NT2/D1 (cell line): Measurements from ENCODE around the gene RNF40.

Experiments used
- YY1 ChIP-seq: IDR thresholded peaks from 2 replicates; pipeline ENCODE4 v1.6.1; 2011; ENCODE audit not compliant: insufficient read length, insufficient read depth
- ZNF274 ChIP-seq: IDR thresholded peaks from 2 replicates; pipeline ENCODE4 v1.6.1; 2011; ENCODE audit warnings: mild to moderate bottlenecking, low read depth, low read length

GRCh38 chr16:30774367-30775130, 12.4 kb downstream of the RNF40 start:
- no peak for TF ChIP-seq ZNF274
- no peak for TF ChIP-seq YY1
